PC-3 (cell line): ENCODE data around the gene PHC3. TPM values are rescaled to one million over a fixed set of nuclear protein-coding genes. Genes with fewer than 3 reads are reported as not detected.

ENCODE experiments used
- ATAC-seq: fragments of 200-7000 bp; cut with Tn5 transposase; 2 replicates; pipeline ENCODE4 v1.9.1; 2020; ENCODE audit warnings: mild to moderate bottlenecking, moderate library complexity
- BruUV-seq: library from RNA; stranded (reverse); fragments of 400-500 nt; replicated peaks from 2 replicates; lab custom pipeline; 2021; lab: Mats Ljungman, UMichigan
- CTCF ChIA-PET: fragments of 300-600 bp; sonication (Branson Sonifier 250); formaldehyde crosslinking; loops from one replicate; lab custom pipeline; 2022; ENCODE audit warnings: antibody characterized with exemption; lab: Charles Lee
- POLR2A ChIA-PET: fragments of 300-600 bp; sonication (Branson Sonifier 250); formaldehyde crosslinking; loops from one replicate; lab custom pipeline; 2022; ENCODE audit warnings: antibody characterized with exemption; ENCODE audit not compliant: unreplicated experiment; lab: Charles Lee
- DNase-seq: peaks from one replicate; pipeline ENCODE4 v3.0.0-alpha.2; 2015
- H2AFZ ChIP-seq: fragments of 300-600 bp; sonication (generic); 2 replicates; pipeline ENCODE4 v1.6.0; 2016; ENCODE audit warnings: antibody characterized with exemption, low read length
- H3F3A ChIP-seq: fragments of 300-600 bp; sonication (generic); one replicate; pipeline ENCODE4 v1.6.0; 2017; ENCODE audit warnings: antibody characterized with exemption, low read length, control low read depth, mild to moderate bottlenecking; ENCODE audit not compliant: unreplicated experiment
- H3K27ac ChIP-seq: fragments of 300-600 bp; sonication (generic); 2 replicates; pipeline ENCODE4 v1.5.1; 2016; ENCODE audit warnings: mild to moderate bottlenecking, low read length
- H3K27me3 ChIP-seq: fragments of 300-600 bp; sonication (generic); 2 replicates; pipeline ENCODE4 v1.6.1; 2016; ENCODE audit warnings: low read length, mixed read lengths
- H3K36me3 ChIP-seq: fragments of 300-600 bp; sonication (generic); 2 replicates; pipeline ENCODE4 v1.6.1; 2016; ENCODE audit warnings: low read depth, mixed run types, low read length, mixed read lengths
- H3K4me1 ChIP-seq: fragments of 300-600 bp; sonication (generic); 2 replicates; pipeline ENCODE4 v1.5.1; 2016; ENCODE audit warnings: low read length; ENCODE audit not compliant: insufficient read depth
- H3K4me2 ChIP-seq: fragments of 300-600 bp; sonication (generic); 2 replicates; pipeline ENCODE4 v1.6.0; 2016; ENCODE audit warnings: low read length
- H3K4me3 ChIP-seq: fragments of 300-600 bp; sonication (generic); 2 replicates; pipeline ENCODE4 v1.5.1; 2016; ENCODE audit warnings: mild to moderate bottlenecking, low read length, mixed read lengths
- H3K79me2 ChIP-seq: fragments of 300-600 bp; sonication (generic); 2 replicates; pipeline ENCODE4 v1.6.1; 2017; ENCODE audit warnings: low read length, mixed read lengths
- H3K9ac ChIP-seq: fragments of 300-600 bp; sonication (generic); 2 replicates; pipeline ENCODE4 v1.6.0; 2016; ENCODE audit warnings: mild to moderate bottlenecking, low read length
- H3K9me2 ChIP-seq: fragments of 300-600 bp; sonication (generic); replicated peaks from 2 replicates; pipeline ENCODE4 v1.6.1; 2016; ENCODE audit warnings: mixed run types, low read length, mixed read lengths
- H3K9me3 ChIP-seq: fragments of 300-600 bp; sonication (generic); 2 replicates; pipeline ENCODE4 v1.6.1; 2016; ENCODE audit warnings: low read length, mixed read lengths
- H4K20me1 ChIP-seq: fragments of 300-600 bp; sonication (generic); 2 replicates; pipeline ENCODE4 v1.6.1; 2016; ENCODE audit warnings: low read length, mixed read lengths
- CTCF ChIP-seq: fragments of 300-600 bp; sonication (generic); conservative IDR thresholded peaks from 2 replicates; pipeline ENCODE4 v1.5.1; 2017; ENCODE audit warnings: antibody characterized with exemption, low read depth, mild to moderate bottlenecking, low read length
- EZH2 ChIP-seq: fragments of 300-600 bp; sonication (generic); IDR thresholded peaks from one replicate; pipeline ENCODE4 v1.6.1; 2017; ENCODE audit warnings: antibody characterized with exemption, mild to moderate bottlenecking, low read length; ENCODE audit not compliant: unreplicated experiment
- EZH2phosphoT487 ChIP-seq: fragments of 300-600 bp; sonication (generic); IDR thresholded peaks from 2 replicates; pipeline ENCODE4 v1.6.1; 2018; ENCODE audit warnings: mild to moderate bottlenecking, antibody characterized with exemption, low read length, borderline replicate concordance
- intact Hi-C: fragments of 100-400 bp; cut with micrococcal nuclease; formaldehyde crosslinking; loops from 2 replicates; pipeline ENCODE4 v1.9.0; 2023
- total RNA-seq: library from RNA; depleted of rRNA; stranded (reverse); fragments of >200 nt; gene quantifications from 2 replicates; pipeline ENCODE4 v1.2.3, GENCODE V29; 2014

The PHC3 gene
- total RNA-seq, 1 experiment from 2014 or later = 7.5 TPM

- Histone ChIP-seq H3K4me3 (peak overlapping the region; percentile 35), H4K20me1 (no peaks in the 10 kb centered on the region), H3K79me2 (no peaks in the 10 kb centered on the region), H3K4me2 (peak overlapping the region; percentile 72), H3F3A (no peaks in the 10 kb centered on the region), H3K9me3 (no peaks in the 10 kb centered on the region), H2AFZ (no peak overlapping the region), H3K9ac (no peak overlapping the region), H3K27me3 (no peaks in the 10 kb centered on the region), H3K9me2 (no peaks in the 10 kb centered on the region), H3K36me3 (no peaks in the 10 kb centered on the region), H3K27ac (peak overlapping the region; percentile 19), H3K4me1 (peaks cover 42% of the 10 kb centered on the region)
- ATAC-seq (peak; percentile 4; the same call in 1 of the 2 replicates), DNase-seq (peak; percentile 45)
- BruUV-seq = no TSS peak
- CTCF ChIA-PET = no interaction called here
- no peak for TF ChIP-seq EZH2
- no peak for TF ChIP-seq EZH2phosphoT487
- TF ChIP-seq CTCF = no peak
- POLR2A ChIA-PET = no interaction called here
- intact Hi-C loops = no loop called here
Measured at GRCh38 chr3:170046269-170047132, 135.0 kb downstream of the PHC3 start.

GRCh38 chr3:170044795-170045244 is 136.7 kb downstream of the PHC3 start:
- ATAC-seq (no peak), DNase-seq (no peak)
- peaks cover 36% of the 10 kb centered on the region for H3K4me1 ChIP-seq
- H3K79me2 ChIP-seq = no peaks in the 10 kb centered on the region
- H4K20me1 ChIP-seq = no peaks in the 10 kb centered on the region
- intact Hi-C loops = no loop called here
- H2AFZ ChIP-seq = no peak overlapping the region
- H3K27me3 ChIP-seq = peaks cover 6% of the 10 kb centered on the region
- H3K4me3 ChIP-seq = no peak overlapping the region
- ChIA-PET POLR2A (no interaction called here), CTCF (no interaction called here)
- no peaks in the 10 kb centered on the region for H3K36me3 ChIP-seq
- no peak overlapping the region for H3K27ac ChIP-seq
- TF ChIP-seq CTCF (no peak), EZH2 (no peak), EZH2phosphoT487 (no peak)
- no TSS peak for BruUV-seq
- H3F3A ChIP-seq = no peaks in the 10 kb centered on the region
- no peaks in the 10 kb centered on the region for H3K9me2 ChIP-seq
- no peaks in the 10 kb centered on the region for H3K9me3 ChIP-seq
- no peak overlapping the region for H3K4me2 ChIP-seq
- no peak overlapping the region for H3K9ac ChIP-seq

GRCh38 chr3:170044271-170044670 is 137.3 kb downstream of the PHC3 start:
- no peak for TF ChIP-seq EZH2
- no peak for TF ChIP-seq EZH2phosphoT487
- no peak for TF ChIP-seq CTCF
- CTCF ChIA-PET = no interaction called here
- BruUV-seq = no TSS peak

More at GRCh38 chr3:170044271-170044670, 137.3 kb downstream of the PHC3 start:
- H4K20me1 ChIP-seq = no peaks in the 10 kb centered on the region
- no peaks in the 10 kb centered on the region for H3F3A ChIP-seq
- no peaks in the 10 kb centered on the region for H3K9me2 ChIP-seq
- no peaks in the 10 kb centered on the region for H3K9me3 ChIP-seq
- H3K79me2 ChIP-seq = no peaks in the 10 kb centered on the region
- H3K4me1 ChIP-seq = peaks cover 34% of the 10 kb centered on the region
- no peak overlapping the region for H3K9ac ChIP-seq
- DNase-seq = no peak
- POLR2A ChIA-PET = no interaction called here
- H3K4me2 ChIP-seq = no peak overlapping the region
- H2AFZ ChIP-seq = no peak overlapping the region
- intact Hi-C loops = no loop called here
- no peak overlapping the region for H3K27ac ChIP-seq
- no peaks in the 10 kb centered on the region for H3K36me3 ChIP-seq
- no peak for ATAC-seq
- H3K4me3 ChIP-seq = no peak overlapping the region
- H3K27me3 ChIP-seq = peaks cover 10% of the 10 kb centered on the region
